Large intestine (tissue), 3 donors: ENCODE results near the gene KRTAP4-9. TPM values are rescaled to one million over a fixed set of nuclear protein-coding genes. Genes with fewer than 3 reads are reported as not detected.
"Not testable (repeated sequence)": the region's sequence is repeated elsewhere in the genome, so short reads cannot be mapped to it uniquely, and the experiment has no call there.

ENCODE experiments used
- DNase-seq, 2 donors: peaks; one replicate each; pipeline versions ENCODE4 v3.0.0 to v3.0.0-alpha.2; 2013
- H3K27ac ChIP-seq: one replicate; pipeline ENCODE4 v1.5.1; 2013; ENCODE audit warnings: low read length
- H3K27me3 ChIP-seq: 2 replicates; pipeline ENCODE4 v1.6.1; 2013; ENCODE audit warnings: low read length; ENCODE audit not compliant: control insufficient read depth, insufficient read depth
- H3K36me3 ChIP-seq: 2 replicates; pipeline ENCODE4 v1.6.1; 2013; ENCODE audit warnings: low read length; ENCODE audit not compliant: control insufficient read depth, insufficient read depth
- H3K4me1 ChIP-seq: one replicate; pipeline ENCODE4 v1.6.1; 2013; ENCODE audit warnings: low read length; ENCODE audit not compliant: control insufficient read depth, insufficient read depth
- H3K4me3 ChIP-seq: one replicate; pipeline ENCODE4 v1.5.1; 2013; ENCODE audit warnings: low read length
- H3K9me3 ChIP-seq: one replicate; pipeline ENCODE4 v1.6.1; 2013; ENCODE audit warnings: mild to moderate bottlenecking, low read depth, low read length, moderate library complexity; ENCODE audit not compliant: control insufficient read depth
- WGBS: methylation state at CpG from one replicate; pipeline ENCODE4 v1.1.5; 2013; ENCODE audit warnings: low lambda C conversion rate; ENCODE audit not compliant: insufficient coverage; 5-methylcytosine and 5-hydroxymethylcytosine counted together
- polyA plus RNA-seq: library from polyadenylated mRNA; unstranded; fragments of 120-200 nt; gene quantifications from one replicate; pipeline ENCODE4 v1.2.1, GENCODE V29; 2013

The KRTAP4-9 gene
- polyA plus RNA-seq, 1 donor: not detected

DNA sequence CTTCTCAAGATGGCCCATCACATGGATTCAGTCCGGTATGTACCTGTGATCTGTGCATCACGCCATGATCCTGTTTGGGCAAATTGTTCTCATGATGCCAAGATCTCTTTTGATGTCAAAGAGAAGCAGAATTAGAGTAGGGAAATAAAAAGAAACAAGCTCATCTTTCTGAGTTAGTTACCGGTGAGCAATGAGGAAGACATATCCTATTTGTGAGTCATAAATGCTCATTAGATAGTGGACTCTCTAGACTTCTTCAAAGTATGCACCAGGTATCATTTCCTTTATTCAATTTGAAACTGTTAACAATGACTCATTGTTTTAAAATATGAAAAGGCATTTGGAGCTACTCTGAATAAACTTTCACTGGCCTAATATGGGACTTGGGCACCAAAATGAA lies 26.8 kb downstream of the KRTAP4-9 start:
- DNase-seq: no peak
- 100% methylated on average over 1 of the region's 3 CpGs for WGBS
- H3K4me3 ChIP-seq: no peak overlapping the region
- H3K9me3 ChIP-seq: no peaks in the 10 kb centered on the region
- H3K27me3 ChIP-seq: no peaks in the 10 kb centered on the region
- H3K36me3 ChIP-seq: no peaks in the 10 kb centered on the region
- no peaks in the 10 kb centered on the region for H3K4me1 ChIP-seq
- no peak overlapping the region for H3K27ac ChIP-seq

DNA sequence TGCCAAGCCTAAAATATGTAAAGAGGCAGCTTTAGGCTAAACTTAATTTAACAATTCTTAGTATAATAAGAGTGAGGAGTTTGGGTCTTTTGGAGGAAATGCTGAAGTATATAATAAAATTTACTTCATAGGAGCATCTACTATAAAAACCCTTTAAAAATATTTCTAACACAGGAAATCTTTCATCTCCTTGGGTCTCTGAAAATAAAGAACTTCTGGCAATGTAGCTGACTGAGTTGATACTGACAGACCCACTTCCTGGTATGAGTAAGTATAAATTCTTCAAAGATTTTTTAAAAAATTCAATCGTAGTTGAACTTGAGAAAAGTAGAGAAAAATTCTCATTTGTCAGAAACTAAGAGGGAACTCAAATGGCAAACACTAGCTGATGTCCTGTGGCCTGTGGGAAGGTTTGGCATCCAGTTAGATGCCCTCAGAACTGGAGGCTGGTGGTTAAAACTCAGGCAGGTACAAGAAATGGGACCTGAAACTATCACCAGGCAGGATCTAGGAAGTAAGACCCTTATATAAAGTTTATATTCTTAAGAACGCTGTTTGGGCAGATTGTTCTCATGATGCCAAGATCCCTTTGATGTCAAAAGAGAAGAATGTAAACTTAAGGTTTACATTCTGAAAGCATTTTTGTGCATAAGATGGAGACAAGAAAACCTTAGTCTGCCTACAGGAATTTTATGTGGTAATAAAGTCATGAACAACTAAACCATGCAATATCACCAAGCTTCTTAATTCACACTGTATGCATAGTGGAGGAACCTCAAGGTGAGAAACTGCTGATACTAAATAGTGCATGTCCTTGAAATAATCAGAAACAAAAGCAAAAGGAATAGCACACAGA lies 28.9 kb downstream of the KRTAP4-9 start:
- Histone ChIP-seq H3K4me1 (no peaks in the 10 kb centered on the region), H3K36me3 (no peaks in the 10 kb centered on the region), H3K27ac (no peak overlapping the region), H3K9me3 (no peaks in the 10 kb centered on the region), H3K4me3 (no peak overlapping the region), H3K27me3 (no peaks in the 10 kb centered on the region)
- no peak for DNase-seq
- WGBS: 100% methylated on average over 1 of the region's 2 CpGs

DNA sequence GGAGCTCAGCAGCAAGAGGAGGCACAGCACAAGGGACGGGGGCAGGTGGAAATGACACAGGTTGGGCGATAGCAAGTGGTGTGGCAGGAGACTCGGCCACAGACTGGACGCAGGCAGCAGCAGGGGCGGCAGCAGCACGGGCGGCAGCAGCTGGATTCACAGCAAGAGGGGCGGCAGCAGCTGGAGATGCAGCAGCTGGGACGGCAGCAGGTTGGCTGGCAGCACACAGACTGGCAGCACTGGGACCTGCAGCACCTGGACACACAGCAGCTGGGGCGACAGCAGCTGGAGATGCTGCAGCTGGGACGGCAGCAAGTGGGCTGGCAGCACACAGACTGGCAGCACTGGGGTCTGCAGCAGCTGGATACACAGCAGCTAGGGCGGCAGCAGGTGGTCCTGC lies 34.7 kb downstream of the KRTAP4-9 start:
- H3K27ac ChIP-seq, DNase-seq, H3K36me3 ChIP-seq, H3K4me3 ChIP-seq, H3K27me3 ChIP-seq, H3K4me1 ChIP-seq: not testable (repeated sequence)
- WGBS: no CpG with 5 or more reads among the region's 12 CpGs
- H3K9me3 ChIP-seq: peaks cover 17% of the 10 kb centered on the region

DNA sequence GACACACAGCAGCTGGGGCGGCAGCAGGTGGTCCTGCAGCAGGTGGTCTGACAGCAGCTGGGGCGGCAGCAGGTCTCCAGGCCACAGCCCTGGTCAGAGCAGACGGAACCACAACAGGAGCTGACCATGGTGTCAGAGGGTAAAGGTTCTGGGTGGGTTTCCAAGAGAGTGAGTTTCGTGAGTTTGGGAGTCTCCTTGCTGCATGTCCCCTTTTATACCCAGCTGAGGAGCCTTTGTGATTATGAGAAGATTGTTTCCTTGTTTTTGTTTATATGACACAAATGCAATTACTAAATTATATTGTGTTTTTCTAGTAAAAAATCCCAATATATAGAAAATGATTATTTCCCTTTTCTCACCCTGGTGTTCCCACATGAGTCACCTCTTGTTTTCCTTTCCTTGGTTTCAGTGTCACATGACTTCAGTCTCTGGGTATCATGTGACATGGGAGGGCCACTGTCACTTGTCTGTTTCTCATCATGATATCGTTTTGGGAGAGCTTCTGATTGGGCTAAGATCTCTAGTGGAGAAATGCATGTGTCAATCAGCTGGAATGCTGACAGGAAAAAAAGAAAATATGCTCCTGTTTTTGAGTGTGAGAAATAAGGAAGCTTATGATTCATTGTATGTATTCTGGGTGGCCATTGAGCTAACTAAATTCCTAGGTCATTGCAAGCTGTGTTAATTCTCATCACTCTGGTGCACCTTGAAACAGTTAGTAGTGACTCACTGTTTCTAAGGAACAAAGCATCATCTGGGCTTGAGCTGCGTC lies 35.4 kb downstream of the KRTAP4-9 start, which contains the start of gene KRTAP4-6:
KRTAP4-6 (minus strand) TSS at position 185 of the 772 bp plus-strand sequence; CDS start at position 128, 57 bp downstream.
- no peak for DNase-seq
- 100% methylated on average over 1 of the region's 6 CpGs for WGBS
- H3K27ac ChIP-seq: no peak within 1 kb of the TSS
- H3K27me3 ChIP-seq: no peaks in the 10 kb centered on the region
- no peaks in the 10 kb centered on the region for H3K36me3 ChIP-seq
- H3K4me1 ChIP-seq: no peaks in the 10 kb centered on the region
- H3K4me3 ChIP-seq: no peak within 1 kb of the TSS
- H3K9me3 ChIP-seq: peaks cover 18% of the 10 kb centered on the region

DNA sequence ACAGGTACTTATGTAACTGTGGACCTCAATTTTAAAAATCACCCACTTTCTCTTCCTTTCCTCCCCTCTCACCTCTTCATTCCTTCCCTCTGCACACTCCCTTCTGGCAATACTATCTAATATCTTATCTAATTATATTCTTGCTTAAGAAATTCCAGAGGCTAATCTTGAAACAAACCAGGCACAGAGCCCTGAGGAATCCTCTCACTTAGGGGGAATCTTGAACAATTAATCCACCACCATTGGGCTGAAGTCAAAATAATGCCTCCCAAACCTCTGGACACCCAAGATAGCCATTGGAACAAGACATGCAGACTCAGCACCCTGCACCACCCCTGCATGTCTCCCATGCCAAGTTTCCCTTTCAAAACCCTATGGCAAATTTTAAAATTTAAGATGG lies 36.2 kb downstream of the KRTAP4-9 start:
- Histone ChIP-seq H3K36me3 (no peaks in the 10 kb centered on the region), H3K9me3 (peaks cover 18% of the 10 kb centered on the region), H3K27me3 (no peaks in the 10 kb centered on the region), H3K4me1 (no peaks in the 10 kb centered on the region), H3K4me3 (no peak overlapping the region), H3K27ac (no peak overlapping the region)
- no peak for DNase-seq

DNA sequence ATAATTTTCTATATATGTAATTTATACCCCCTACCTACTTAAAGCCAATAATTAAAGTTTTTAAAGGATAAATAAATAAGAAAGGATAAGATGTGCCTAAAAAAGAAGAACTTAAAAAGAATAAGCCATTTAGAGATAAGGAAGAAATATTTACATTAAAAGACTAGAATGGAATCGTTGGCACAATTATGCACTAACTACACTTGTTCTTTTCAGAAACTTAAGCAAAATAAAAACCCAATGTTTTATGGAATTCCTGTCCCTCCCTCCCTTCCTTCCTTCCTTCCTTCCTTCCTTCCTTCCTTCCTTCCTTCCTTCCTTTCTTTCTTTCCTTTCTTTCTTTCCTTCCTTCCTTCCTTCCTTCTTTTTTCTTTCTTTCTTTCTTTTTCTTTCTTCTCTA lies 39.7 kb downstream of the KRTAP4-9 start:
- Histone ChIP-seq H3K4me3 (no peak overlapping the region), H3K27ac (no peak overlapping the region), H3K27me3 (peaks cover 3% of the 10 kb centered on the region), H3K36me3 (no peaks in the 10 kb centered on the region), H3K9me3 (peaks cover 16% of the 10 kb centered on the region), H3K4me1 (no peaks in the 10 kb centered on the region)
- WGBS: 100% methylated on average over 1 of the region's 1 CpG
- DNase-seq: no peak

DNA sequence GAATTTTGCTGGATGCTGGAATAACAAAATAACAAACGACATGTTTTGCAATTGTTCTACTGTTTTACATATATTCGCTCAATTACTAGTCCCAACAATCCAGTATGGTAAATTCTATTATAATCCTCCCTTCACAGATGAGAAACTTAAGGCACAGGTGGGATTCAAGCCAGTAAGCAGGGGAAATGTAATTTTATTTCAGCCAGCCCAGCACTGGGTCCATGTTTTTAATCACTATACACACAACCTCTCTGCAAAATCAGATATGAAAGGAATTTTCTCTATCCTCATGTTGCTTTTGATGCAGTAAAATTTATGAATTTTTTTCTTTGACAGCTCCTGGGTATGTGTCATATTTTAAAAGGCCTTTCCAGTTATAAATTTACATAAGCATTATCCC lies 40.1 kb downstream of the KRTAP4-9 start:
- peaks cover 11% of the 10 kb centered on the region for H3K9me3 ChIP-seq
- WGBS: 80% methylated on average over 2 of the region's 2 CpGs
- no peaks in the 10 kb centered on the region for H3K36me3 ChIP-seq
- DNase-seq: no peak
- H3K27me3 ChIP-seq: peaks cover 3% of the 10 kb centered on the region
- no peak overlapping the region for H3K4me3 ChIP-seq
- no peak overlapping the region for H3K27ac ChIP-seq
- H3K4me1 ChIP-seq: no peaks in the 10 kb centered on the region

DNA sequence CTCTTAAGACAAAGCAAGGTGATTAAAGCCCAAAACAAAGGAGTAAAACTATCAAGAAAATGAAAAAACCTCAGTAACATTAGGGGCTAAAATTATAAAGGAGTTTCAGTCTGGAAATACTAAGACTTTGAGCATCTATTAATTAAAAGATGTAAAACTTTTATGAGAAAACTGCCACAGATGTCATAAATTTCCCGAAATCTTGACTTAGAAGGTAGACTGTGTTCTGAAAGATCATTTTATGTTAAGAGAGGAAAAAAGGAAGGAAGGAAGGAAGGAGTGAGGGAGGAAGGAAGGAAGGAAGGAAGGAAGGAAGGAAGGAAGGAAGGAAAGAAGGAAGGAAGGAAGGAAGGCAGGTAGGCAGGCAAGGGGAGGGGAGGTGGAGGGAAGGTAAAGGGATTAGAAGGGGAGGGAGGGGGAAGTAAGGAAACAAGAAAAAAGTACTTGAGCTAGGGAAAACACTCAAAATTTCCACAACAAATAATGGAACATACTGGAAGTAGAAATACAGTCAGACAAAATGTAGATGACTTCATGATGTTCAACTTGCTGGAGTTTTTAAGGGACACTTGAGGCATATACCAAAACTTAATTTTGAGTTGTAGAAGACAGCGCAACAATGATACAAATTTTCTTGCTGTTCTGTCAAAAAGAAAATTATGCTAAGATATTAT lies 42.5 kb downstream of the KRTAP4-9 start:
- no peaks in the 10 kb centered on the region for H3K36me3 ChIP-seq
- H3K27ac ChIP-seq: no peak overlapping the region
- peaks cover 10% of the 10 kb centered on the region for H3K9me3 ChIP-seq
- 95% methylated on average over 2 of the region's 2 CpGs for WGBS
- no peak for DNase-seq
- no peak overlapping the region for H3K4me3 ChIP-seq
- H3K27me3 ChIP-seq: peaks cover 3% of the 10 kb centered on the region
- H3K4me1 ChIP-seq: no peaks in the 10 kb centered on the region

DNA sequence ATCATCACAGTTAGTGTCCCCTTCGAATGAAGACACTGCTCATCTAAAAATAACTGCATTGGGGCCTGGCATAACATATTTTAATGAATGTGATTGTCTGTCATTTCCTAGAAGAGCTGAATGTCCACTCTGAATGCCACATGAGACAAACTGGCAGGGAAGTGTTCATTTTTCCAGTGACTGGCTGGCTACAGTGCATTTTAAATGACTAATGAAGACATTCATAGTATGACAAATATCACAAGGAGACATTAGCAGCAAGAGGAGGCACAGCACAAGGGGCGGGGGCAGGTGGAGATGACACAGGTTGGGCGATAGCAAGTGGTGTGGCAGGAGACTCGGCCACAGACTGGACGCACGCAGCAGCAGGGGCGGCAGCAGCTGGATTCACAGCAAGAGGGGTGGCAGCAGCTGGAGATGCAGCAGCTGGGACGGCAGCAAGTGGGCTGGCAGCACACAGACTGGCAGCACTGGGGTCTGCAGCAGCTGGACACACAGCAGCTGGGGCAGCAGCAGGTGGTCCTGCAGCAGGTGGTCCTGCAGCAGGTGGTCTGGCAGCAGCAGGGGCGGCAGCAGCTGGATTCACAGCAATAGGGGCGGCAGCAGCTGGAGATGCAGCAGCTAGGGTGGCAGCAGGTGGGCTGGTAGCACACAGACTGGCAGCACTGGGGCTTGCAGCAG lies 43.9 kb downstream of the KRTAP4-9 start:
- H3K27me3 ChIP-seq, H3K27ac ChIP-seq, DNase-seq, H3K4me1 ChIP-seq, H3K9me3 ChIP-seq, H3K36me3 ChIP-seq, H3K4me3 ChIP-seq: not testable (repeated sequence)
- no CpG with 5 or more reads among the region's 10 CpGs for WGBS

DNA sequence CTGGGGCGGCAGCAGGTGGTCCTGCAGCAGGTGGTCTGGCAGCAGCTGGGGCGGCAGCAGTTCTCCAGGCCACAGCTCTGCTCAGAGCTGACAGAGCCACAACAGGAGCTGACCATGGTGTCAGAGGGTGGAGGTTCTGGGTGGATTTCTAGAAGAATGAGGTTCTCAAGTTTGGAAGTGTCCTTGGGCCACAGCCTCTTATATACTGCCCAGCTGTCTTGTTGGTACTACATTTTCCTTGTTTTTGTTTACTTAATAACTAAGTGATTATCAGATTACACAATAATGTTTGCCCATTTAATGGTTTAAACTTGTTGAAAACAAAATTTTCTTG lies 44.4 kb downstream of the KRTAP4-9 start, which contains the start of gene KRTAP4-5:
KRTAP4-5 (minus strand) TSS at position 174 of the 334 bp plus-strand sequence; CDS start at position 116, 58 bp downstream.
- H3K36me3 ChIP-seq: no peaks in the 10 kb centered on the region
- no peak within 1 kb of the TSS for H3K27ac ChIP-seq
- no peaks in the 10 kb centered on the region for H3K4me1 ChIP-seq
- no peak for DNase-seq
- H3K27me3 ChIP-seq: peaks cover 3% of the 10 kb centered on the region
- H3K9me3 ChIP-seq: peaks cover 3% of the 10 kb centered on the region
- WGBS: no CpG with 5 or more reads among the region's 2 CpGs
- H3K4me3 ChIP-seq: no peak within 1 kb of the TSS
